Activated CD4-positive, alpha-beta T cell treated with anti-CD3 and anti-CD28 coated beads, Interleukin-2, Interleukin-6, amounts not matched to agents 100 ng/mL and 50 ng/mL, durations not matched to agents 16 hours and 8 hours (primary cell): ENCODE measurements around the gene IL19.

Experiments
- DNase-seq: peaks from one replicate; pipeline ENCODE4 v3.0.0-alpha.2; 2020

IL19 gene

DNA sequence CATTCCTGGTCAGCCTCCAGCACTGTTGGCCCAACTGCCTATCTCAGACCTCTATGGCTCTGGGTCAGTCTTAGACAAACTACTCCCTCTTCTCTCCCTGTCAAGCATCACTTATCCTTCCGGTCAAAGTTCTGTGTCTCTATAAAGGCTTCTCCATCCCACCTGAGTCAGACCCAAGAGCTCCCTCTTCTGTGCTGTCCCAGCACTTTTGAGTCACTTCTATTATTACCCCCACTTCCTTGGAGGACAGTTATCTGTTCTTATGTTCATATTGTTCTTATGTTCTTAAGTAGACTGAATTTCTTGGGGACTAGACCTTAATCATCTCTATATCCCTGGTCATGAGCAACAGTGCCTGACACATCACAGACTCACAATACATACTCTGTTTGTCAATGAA is 30.9 kb downstream of the IL19 start:
- no peak for DNase-seq

GRCh38 chr1:206802401-206802800 is 31.8 kb downstream of the IL19 start:
- no peak for DNase-seq

DNA sequence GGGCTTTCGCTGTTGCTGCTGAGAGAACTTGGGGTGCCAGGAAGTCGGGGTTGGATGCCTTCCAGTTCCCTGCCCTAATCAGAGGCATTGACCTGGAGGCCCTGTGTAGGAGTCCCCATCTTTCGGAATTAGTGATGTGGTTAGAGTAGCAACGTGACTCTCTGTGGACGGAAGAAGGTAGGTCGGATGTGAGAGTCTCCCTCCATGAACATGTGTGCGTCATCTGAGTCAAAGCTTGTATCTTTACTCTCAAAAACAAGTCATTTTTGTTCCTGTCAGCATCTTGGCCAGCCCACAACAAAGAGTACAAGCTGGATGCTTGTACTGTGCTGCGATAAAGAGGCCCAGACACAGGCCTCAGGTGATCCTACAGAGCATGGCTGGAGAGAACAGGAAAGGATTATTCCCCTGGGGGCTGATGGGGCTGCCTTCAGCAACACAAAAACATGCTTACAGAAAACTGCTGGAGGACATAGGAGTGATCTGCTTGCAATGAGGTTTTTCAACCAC is 32.7 kb downstream of the IL19 start:
- DNase-seq: peak; percentile 94

- DNase-seq: no peak
Measured at GRCh38 chr1:206804156-206804737, 33.7 kb downstream of the IL19 start.

DNA sequence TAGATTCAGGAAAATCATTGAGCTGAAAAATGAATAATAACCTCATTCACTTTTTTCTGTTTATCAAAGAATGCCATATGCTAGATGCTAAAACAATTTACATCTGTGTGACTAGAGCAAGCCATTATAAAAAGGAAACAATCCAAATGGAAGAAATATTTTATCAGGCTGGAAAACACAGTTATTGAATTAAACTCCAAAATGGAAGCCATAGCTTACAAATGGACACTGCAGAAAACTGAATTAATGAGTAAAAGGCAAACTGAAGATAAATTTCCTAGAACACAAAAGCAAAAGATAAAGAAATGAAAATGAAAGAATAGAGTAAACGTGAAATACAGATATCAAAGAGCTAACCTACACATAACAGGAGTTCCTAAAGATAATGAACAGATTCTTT is 34.8 kb downstream of the IL19 start:
- DNase-seq: no peak

DNA sequence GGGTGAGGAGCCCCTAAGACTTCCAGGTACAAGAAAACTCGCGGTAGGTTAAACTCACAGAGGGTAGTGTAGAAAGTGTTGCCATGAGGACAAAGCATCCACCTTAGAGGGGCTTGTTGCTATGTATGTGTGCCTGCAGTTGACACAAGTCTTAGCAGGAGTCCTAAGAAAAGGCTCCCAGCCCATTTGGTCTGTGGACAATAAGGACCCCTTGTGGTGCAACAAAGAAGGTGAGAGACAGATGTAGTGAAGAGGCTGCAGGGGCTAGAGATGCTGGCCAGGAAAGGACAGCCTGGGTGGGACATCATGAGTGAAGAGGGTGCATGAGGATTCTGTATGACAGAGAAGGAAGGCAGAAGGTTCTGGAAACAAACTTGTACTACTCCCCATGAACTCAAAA is 38.0 kb downstream of the IL19 start:
- DNase-seq: peak; percentile 69

- DNase-seq: peak; percentile 52
Measured at GRCh38 chr1:206809504-206810084, 39.0 kb downstream of the IL19 start.

- DNase-seq: no peak
Measured at GRCh38 chr1:206812471-206812870, 41.9 kb downstream of the IL19 start.

GRCh38 chr1:206814716-206815341 is 44.3 kb downstream of the IL19 start:
- DNase-seq: no peak

GRCh38 chr1:206816390-206817287 is 46.1 kb downstream of the IL19 start:
- DNase-seq: peak; percentile 76

- DNase-seq: no peak
Measured at GRCh38 chr1:206821493-206821892, 50.9 kb downstream of the IL19 start.

DNA sequence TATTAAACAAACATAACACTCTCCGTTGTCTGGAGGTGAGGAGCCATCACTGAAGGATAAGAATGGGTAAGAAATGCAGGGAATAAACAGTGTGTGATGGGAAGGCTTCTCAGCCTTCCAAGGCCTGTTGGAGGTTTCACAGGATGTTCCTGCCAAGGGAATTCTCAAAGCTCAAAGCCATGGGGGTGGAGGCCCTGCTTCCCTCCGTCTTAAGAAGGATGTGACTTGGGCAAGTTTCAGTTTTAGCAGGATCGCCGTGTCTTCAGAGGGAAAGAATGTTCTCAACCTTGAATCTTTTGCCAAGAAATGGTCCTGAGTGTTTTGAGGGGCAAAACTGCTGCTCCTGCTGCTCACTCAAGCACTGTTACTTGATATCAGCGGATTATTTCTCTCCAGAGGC is 53.2 kb downstream of the IL19 start:
- DNase-seq: no peak

DNA sequence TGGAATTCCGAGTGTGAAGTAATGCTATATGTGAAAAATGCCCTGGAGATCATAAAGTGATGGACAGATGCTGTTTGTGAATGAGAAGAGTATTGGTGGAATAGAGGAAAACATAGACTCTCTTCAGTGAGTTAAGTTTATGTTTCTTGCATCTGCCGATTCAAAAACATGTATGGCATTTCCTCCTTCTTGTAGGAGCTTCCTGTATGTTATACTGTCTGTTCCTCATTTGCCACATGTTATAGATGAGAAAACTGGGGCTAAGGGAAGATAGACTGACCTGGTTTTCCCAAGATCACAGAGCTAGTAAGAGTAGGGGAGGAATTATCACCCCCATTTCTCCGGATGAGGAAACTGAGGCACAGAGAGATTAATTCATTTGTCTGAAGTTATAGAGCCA is 53.8 kb downstream of the IL19 start:
- DNase-seq: no peak

- no peak for DNase-seq
Measured at GRCh38 chr1:206826394-206826793, 55.8 kb downstream of the IL19 start.

DNA sequence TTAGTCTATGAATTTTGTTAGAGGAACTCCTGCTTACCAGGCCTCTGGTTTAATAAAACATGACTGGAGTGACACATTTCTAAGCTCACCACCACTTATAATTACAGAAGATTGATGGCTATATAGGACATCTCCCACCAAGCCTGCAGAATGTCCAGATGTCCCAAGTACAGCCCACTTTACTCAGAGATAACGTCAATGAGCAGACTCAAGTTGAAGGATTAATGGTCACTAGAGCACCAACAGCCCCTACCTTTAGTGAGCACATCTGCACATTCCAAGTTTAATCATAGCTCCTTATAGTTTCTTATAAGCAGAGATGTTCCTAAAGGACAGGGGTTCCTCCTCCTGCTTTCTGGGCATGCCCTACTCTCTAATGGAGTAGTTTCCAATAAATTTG is 57.5 kb downstream of the IL19 start:
- DNase-seq: no peak

DNA sequence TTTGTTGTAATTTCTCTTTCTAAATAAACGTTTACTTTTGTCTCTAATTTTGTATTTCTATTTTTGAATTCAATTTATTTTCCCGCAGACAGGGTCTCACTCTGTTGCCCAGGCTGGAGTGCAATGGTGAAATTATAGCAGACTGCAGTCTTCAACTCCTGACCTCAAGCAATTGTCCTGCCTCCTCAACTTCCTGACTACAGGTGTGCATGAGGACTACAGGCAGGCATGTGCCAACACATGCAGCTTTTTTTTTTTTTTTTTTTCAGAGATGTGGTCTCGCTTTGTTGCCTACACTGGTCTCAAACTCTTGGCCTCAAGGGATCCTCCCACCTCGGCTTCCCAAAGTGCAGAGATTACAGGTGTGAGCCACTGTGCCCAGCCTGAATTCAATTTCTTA is 58.2 kb downstream of the IL19 start:
- no peak for DNase-seq

- no peak for DNase-seq
Measured at GRCh38 chr1:206829282-206829681, 58.7 kb downstream of the IL19 start.

DNA sequence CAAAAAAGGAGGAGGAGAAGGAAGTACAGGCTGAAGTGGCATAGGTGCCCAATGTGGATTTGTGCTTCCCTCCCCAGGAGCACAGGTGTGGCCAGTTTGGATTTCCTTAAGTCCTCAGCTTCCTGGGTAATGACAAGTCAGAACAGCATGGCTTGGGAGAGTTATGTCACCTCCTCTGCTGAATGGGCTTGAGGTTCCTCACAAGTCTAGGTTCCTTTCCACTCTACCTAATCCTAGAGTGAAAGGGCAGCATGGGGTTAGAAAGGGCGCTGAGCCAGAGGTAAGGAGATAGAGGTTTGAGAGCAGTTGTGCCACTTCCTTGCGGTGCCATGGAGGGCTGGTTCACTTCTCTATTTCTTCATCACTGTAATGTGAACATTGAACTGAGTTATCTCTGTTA is 59.3 kb downstream of the IL19 start:
- no peak for DNase-seq

DNA sequence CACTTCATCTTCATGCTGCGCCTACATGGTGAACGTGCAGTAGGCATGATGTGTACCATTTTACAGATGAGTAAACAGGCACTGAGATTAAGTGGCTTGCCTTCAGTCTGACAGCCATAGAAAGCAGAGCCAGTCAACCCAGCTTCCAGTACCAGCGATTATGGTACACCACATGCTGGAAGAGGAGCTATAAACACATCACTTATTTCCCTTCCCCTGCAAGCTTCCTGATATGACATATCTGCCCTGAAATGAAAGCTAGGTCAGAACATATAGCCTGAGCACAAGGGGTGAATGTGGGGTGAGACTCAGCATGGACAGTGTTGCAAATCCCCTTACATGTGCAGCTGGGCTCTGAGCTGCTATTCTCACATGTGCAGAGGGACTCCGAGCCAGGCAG is 61.1 kb downstream of the IL19 start:
- no peak for DNase-seq

DNA sequence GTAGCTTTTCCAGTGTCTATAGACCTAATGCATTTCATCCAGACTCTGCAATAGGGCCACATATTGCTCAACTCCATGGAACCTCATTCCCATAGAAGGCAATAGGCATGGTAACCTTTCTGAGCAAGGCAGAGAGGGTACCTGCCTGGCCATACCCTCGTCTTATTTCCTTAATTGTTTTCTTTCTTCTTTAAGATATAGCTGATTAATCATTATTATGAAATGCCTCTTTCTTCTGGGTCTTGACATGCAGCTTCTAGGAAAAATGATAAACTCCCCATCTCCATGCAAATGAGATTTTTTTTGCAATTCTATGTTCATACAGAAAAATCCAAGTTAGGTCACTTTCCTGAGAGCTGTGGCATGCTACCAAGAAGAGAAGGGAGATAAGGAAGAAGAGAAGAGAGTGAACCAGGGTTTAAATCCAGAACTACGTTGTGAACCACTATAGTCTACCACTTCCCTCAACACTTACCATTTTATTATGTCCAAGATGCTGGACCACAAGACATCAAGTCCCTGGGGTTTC is 61.8 kb downstream of the IL19 start:
- no peak for DNase-seq

- no peak for DNase-seq
Measured at GRCh38 chr1:206833106-206833680, 62.6 kb downstream of the IL19 start.

DNA sequence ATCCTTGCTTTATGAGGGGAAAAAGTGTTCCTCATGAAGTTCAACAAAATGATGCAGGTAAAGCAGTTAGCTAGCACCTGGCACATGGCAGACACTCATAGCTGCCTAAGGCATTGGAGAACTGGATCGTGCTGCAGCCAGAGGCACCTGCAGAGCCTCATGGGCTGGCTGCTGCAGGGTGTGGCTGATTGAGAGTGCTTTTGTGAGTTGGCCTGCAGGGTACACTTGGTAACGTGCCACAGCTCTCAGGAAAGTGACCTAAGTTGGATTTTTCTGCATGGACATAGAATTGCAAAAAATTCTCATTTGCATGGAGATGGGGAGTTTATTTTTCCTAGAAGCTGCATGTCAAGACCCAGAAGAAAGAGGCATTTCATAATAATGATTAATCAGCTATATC is 63.2 kb downstream of the IL19 start:
- no peak for DNase-seq

DNA sequence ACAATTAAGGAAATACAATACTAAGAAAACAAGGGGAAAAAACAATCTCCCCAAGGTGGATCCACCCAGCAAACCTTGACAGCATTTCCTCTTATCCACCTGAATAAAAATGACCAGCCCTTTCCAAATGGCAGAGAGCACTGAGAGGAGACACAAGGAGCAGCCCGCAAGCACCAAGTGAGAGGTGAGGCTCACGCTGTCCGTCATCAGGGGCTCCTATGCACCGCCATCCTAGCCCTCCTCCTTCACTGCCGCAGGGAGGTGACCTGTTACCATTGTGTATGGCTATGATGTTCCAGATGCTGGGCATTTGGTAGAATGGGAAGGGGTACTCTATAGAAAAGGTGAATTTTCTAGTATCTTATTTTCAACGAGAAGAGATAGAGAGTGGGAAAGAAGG is 63.6 kb downstream of the IL19 start:
- no peak for DNase-seq
